Measurements from ENCODE around the gene ZNF205.

The ZNF205 gene

GRCh38 chr16:3094289-3095027, 17.9 kb upstream of the ZNF205 start:
- DNase-seq (ENCODE audit: low read depth): no peak
- H3K4me3 ChIP-seq (ENCODE audit: low read length): no peak overlapping the region
- TF ChIP-seq CTCF (conservative IDR thresholded peaks at IDR 0.05; ENCODE audit: low read depth, low read length): peak; percentile 57

- TF ChIP-seq CTCF (conservative IDR thresholded peaks at IDR 0.05; ENCODE audit: low read depth, low read length): peak; percentile 23
- H3K4me3 ChIP-seq (ENCODE audit: low read length): no peak overlapping the region
- DNase-seq (ENCODE audit: low read depth): no peak
These were observed 16.5 kb upstream of the ZNF205 start for GRCh38 chr16:3095869-3096268.

DNA sequence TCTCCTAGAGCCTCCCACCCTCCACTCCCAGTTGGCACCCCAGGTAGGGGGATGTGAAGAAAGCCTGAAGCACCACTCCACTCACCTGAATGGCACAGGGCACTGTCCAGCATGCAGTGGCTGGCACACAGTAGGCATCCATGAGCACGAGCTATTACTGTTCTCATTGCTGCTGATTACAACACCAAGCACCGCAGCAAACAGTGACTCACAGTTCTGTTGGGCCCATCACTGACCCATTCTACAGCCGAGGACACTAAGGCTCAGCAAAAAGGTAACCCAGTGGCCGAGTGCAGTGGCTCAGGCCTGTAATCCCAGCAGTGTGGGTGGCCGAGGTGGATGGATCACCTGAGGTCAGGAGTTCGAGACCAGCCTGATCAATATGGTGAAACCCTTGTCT, 16.0 kb upstream of the ZNF205 start:
- no peak overlapping the region for H3K4me3 ChIP-seq (ENCODE audit: low read length)
- no peak for TF ChIP-seq CTCF (conservative IDR thresholded peaks at IDR 0.05; ENCODE audit: low read depth, low read length)
- DNase-seq (ENCODE audit: low read depth): no peak

DNA sequence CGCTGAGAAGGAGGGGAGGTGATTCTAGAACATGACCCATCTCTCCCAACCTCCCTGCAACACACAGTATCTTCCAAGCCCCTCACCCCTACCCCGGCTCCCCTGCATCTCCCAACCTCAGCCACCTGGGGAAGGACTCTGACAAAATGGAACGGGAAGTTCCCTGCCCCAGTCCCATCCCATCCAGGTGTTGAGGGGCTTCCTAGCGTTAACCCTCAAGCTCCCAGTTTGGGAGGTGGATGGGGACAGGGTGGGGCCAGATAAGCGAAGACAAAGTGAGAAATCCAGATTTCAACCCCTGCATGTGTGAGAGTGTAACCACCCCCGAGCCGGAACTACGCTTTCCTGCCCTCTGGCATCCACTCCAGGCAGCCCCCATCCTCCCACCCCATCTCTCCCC, 15.1 kb upstream of the ZNF205 start:
- H3K4me3 ChIP-seq (ENCODE audit: low read length): no peak overlapping the region
- DNase-seq (ENCODE audit: low read depth): no peak
- TF ChIP-seq CTCF (conservative IDR thresholded peaks at IDR 0.05; ENCODE audit: low read depth, low read length): no peak

DNA sequence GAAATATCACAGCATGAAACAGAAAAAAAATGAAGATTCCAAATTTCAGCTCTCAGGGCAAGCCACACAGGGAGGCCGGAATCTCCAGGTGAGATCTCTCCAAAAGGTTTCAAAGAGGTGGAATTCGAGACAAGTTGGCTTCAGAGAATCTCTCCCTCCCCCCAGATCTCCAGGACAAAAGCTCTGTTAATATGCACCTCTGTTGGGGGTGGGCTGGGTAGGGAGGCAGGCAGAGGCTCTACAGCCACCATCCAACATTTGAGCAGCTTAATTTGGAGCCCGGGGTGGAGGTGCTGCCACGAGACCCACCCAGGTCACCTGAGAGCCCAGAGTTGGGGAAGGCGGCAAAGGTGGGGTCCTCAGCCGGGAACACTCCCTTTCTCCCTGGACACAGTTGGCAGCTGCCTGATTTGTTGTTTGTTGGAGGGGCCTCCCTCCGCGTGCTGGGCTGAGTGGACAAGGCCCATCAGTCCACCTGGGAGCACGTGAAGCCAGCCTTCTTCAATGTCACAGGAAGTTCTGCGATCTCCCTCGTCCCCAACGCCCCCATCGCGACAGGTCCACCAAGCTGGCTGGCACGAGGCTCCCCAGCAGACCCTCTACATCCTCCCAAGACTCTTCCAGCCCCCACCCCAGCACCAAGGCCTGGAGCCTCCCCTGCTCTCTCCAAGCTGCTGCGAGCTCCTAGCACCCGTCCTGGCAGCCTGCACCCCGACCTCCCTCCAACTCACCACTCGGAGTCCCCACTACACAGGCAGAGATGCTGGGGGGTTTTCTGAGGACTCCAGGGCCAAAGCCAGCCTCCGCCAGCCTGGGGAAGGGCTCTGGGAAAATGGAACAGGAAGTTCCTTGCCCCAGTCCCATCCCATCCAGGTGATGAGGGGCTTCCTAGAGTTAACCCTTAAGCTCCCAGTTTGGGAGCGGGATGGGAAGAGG, 13.7 kb upstream of the ZNF205 start, which contains the start of gene ZSCAN10:
TSS of gene ZSCAN10 (minus strand) at position 836 of the 936 bp plus-strand sequence. CDS start 6,357 bp downstream, outside the sequence.
- no peak for TF ChIP-seq CTCF (conservative IDR thresholded peaks at IDR 0.05; ENCODE audit: low read depth, low read length)
- peak within 1 kb of the TSS; percentile 24 for H3K4me3 ChIP-seq (ENCODE audit: low read length)
- no peak for DNase-seq (ENCODE audit: low read depth)

DNA sequence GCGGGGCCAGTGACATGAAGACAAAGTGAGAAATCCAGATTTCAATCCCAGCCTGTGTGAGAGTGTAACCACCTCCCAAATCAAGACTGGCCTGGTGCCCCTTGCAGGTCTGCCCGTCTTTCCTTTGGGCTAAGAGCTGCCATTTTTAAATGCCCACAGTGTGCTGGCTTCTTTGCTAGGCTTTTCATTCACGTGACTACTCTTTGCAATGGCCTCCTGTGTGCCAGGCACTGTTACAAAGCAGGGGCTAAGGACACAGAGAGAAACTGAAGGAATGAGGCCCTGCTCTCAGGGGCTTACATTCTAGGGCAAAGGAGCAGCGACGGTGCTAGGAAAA, 13.0 kb upstream of the ZNF205 start:
- H3K4me3 ChIP-seq (ENCODE audit: low read length): no peak overlapping the region

More for the DNA sequence above, 13.0 kb upstream of the ZNF205 start:
- DNase-seq (ENCODE audit: low read depth): no peak
- no peak for TF ChIP-seq CTCF (conservative IDR thresholded peaks at IDR 0.05; ENCODE audit: low read depth, low read length)

Measured in retinal pigment epithelial cell (primary cell).